ENCODE measurements around the gene TPMT.
"Not testable (repeated sequence)": the region's sequence is repeated elsewhere in the genome, so short reads cannot be mapped to it uniquely, and the experiment has no call there.

The TPMT gene

DNA sequence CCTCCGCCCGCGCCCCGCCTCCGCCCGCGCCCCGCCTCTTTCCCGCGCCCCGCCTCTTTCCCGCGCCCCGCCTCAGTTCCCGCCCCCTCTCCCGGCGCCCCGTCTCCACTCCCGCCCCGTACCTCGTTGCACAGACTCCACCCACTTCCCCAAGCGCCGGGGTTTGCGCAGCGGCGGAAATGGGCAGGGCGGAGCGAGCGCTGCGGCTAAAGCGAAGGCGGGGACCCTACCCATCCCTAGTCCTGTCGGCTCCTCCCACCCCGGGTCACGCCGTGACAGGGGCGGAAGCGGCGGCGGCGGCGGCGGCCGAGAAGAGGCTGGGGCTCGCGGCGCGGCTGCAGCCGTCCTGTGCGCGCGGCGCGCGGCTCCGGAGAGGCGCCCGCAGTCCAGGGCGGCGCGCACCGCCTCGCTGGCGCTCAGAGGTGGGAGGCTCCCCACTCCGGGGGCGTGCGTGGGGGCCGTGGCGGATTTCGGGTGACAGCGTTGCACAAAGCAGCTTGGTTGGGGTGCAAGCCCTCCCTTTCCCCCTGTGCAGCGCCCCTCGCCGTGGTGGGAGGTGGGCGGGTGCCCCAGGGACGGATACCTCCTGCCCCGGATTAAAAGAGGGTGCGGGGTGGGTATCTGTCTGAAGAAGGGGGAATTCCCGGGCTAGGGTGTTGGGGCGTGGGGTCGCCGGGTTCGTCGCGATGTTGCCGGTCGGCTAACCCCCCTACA is 430 bp upstream of the TPMT start, which contains the start of gene KDM1B:
TSS of gene KDM1B (plus strand) at position 273 of the 714 bp plus-strand sequence. CDS start 4,474 bp downstream, outside the sequence.
- peak; percentile 97 for DNase-seq

DNA sequence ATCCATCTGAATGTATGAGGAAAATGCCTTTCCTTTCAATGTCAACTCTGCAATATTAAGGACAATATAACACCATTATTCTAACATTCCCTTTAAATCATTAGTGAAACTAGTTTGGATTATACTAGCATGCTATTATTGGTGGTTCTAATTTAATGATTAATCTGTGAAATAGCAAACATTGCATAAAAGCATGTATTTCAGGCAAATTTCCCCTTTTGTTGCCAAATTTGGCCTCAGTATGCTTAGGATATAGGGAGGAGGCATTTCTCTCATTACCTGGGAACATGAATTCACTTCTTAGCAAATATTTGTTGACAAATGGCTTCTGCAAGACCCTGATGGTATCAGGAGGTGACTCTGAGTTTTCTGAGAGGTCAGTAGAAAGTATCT is 1.6 kb downstream of the TPMT start:
- DNase-seq, result no peak

DNA sequence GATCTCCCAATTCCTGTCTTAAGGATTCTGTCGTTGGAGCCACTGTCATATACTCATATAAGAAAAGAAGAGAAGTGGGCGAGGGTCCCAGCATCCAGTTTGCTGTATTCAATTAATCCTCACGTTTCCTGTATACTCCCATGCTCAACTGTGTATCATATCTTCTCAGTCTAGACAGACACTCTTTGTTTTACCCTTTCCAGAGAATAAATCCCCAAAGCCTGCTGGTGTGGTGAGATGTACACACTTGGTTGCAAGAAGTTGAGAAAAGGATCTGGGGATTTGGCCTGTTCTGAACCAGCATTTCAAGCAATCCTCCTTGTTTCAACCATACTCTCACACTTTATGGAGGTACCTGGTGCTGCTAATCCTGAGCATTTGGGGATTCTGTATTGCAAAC is 3.1 kb downstream of the TPMT start:
- DNase-seq, result no peak

DNA sequence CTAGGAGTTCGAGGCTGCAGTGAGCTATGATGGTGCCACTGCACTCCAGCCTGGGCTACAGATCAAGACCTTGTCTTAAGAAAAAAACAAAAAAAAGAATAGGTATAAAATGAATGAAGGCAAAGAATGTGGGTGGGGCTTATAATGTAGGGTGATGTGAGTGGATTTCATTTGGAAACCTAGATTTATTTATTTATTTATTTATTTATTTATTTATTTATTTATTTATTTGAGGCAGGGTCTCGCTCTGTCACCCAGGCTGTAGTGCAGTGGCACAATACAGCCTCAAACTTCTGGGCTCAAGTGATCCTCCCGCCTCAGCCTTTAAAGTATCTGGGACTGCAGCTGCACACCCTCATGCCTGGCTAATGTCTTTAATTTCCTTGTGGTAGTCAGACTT is 3.5 kb downstream of the TPMT start:
- DNase-seq, result not testable (repeated sequence)

DNA sequence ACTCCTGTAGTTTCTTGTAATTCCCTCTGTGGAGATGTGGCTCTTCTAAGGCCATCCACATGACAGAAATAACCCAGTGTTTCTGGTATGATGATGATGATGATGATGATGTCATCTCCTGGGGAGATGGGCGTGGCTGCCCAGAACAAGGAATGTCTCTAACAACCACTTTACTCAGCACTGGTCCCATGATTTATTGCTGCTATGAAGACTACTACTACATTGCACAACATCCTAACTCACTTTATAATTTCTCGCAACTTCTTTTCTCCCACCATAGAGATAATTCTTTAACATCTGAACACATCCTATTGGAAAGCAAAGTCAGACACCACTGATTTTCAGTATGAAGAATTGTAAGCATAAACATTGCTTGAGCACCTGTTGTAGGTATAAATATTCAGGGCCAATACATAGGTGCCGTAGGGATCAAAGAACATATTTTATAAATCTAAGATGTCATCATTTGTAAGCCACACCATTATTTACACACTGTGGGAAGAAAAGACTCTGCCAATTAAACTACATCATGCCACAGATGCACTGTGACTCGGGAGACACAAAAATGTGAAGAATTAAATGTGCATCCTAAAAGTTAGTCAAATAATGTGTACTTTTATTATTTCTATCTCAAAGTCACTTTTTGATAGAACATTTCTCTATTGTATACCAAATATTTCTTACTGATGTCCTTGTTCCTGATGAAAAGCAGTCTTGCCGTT is 6.4 kb downstream of the TPMT start:
- DNase-seq, result no peak

DNA sequence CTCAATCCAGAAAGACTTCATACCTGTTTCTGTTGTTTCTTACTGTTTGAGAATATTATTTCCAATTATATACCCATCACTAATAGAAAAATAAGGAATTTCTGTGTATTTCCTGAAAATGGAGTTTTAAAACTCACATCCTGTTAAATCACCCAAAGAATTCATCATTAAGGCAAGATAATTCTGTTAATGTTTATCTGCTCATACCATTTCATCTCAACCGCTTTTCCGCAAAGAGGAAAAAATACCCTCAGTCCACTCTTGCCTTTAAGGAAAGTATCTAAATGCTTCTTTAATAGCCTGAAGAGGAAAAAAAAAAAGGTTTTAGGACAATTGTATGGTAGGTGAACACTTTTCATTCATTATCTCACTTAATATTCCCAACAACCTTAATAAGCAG is 7.3 kb downstream of the TPMT start:
- no peak for DNase-seq

DNA sequence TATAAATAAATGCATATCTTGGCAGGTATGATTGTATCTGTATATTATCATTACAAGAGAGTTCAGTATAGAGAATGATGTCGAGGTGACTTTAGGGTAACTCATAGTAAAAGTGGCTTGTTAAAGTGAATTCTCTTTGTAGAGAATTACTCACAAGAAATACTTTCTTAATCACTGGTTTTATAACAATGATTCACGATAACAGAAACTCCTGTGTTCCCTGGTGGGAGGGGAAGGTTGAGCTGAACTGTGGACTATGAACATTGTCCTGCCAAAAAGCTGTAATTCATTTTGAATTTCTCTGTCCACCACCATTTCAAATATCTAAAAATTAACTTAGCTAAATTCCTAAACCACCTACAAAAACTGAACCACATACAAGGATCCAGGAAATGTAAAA is 7.7 kb downstream of the TPMT start:
- DNase-seq, result no peak

DNA sequence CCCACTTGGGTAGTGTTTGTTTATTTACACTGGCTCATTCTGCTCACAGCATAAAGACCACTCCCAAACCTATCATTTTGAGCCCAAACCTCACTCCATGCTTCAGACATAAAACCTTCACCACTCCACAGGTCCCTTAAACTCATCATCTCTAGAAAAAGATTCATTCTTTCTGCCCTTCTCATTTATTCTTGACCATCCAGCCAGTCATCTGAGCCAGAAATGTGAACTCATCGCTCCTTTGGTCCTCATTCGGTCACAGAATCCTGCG is 12.4 kb downstream of the TPMT start:
- no peak for DNase-seq

DNA sequence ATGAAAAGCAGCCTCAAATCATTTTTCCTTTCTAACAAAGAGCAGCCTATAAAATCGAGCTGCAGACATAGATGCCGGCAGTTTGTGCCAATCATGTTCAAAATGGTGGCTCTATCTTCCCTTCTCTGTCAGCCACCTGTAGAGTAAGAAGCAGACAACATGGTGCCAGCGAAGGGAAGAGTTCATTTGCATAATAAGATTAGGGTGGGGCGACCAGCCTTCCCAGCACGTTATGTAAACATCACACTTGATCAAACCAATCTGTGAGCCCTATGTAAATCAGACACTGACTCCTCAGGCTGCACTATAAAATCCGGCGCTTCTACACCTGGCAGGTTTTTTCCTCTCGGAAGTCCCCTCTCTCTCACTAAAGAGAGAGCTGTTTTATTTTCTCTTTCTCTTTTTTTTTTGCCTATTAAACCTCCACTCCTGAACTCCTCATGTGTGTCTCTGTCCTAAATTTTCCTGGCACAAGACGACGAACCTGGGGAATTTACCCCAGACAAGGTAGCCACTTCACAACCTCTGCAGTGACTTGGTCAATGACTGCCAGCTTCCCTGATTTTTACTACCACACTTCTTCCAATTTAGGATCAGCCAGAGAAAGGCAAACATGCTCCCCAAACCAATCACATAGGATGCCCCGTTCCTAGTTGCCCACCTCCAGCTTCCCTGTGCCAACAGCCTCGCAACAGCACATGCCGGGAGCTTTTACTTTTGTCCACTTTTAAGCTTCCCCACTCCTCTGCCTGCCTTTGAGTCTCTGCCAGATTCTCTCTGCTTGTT is 12.9 kb downstream of the TPMT start:
- DNase-seq, result peak; percentile 97

DNA sequence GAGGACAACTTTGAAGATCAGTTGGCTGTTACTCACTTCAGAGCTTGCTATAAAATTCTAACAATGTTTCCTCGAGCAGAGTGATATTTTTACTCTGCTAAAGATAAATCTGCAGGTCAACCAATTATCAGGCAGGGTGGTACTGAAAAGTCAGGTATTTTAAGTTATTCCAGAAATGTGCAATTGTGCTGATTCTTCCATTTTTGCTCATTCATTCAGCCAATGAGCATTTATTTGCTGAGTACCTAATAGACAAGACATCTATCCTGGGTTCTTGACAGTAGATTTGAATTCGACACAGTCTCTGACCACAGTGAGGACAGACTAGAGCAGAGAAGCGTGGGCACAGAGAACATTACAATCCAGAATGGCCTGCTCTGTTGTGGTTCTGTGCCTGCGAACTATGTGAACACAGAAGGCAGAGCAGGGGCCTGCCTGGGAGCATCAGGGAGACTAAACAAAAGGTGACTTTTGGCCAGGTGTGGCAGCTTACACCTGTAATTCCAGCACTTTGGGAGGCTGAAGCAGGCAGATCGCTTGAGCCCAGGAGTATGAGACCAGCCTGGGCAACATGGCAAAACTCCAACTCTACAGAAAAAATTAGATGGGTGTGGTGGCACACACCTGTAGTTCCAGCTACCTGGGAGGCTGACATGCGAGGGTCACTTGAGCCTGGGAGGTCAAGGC is 14.8 kb downstream of the TPMT start:
- no peak for DNase-seq

DNA sequence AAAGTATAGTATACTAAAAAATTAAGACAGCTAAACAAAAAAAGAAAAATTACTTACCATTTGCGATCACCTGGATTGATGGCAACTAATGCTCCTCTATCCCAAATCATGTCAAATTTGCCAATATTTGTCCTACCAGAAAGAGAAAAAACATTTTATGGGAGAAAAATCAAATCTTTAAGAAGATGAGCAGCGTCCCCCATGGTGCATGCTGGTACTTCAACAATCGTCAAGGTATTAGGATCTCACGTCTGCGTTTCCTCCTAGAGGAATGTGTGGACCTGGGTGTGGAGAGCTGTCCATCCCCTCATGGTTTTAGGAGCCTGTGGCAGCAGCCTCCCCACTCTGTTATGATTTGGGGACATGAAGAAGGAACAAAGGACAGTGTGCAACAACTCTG is 16.0 kb downstream of the TPMT start:
- no peak for DNase-seq

DNA sequence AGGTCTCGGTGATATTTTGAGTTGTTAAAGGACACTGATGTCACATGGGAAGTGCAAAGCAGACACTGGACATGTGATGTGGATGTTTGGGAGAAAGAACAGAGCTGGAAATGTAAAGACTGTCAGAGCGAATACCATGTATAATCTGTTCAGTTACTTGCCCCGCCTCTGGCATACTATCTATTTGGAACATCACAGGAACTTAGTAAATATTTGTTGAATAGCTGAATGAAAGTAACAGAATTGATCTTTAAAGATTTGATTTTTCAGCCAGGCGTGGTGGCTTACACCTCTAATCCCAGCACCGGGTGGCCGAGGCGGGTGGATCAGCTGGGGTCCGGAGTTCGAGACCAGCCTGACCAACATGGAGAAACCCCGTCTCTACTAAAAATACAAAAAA is 18.6 kb downstream of the TPMT start:
- no peak for DNase-seq

DNA sequence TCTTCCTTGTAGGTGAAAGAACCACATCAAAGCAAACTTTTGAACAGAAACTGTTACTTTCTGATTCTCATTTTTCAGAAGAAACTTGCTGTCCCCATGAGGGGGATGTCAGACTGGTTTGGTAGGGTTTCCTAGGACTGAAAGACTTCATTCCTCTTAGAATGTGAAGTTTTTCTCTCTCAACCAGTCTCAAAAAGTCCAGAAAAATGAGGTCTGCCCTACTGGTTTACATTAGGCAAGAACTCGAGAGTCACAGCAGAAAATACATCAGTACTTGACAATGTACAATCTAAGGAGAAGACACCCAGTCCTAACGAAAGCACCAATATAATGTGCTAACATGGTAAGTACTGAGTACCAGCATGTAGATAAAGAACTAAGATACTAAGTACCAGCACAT is 19.7 kb downstream of the TPMT start:
- DNase-seq, result no peak

DNA sequence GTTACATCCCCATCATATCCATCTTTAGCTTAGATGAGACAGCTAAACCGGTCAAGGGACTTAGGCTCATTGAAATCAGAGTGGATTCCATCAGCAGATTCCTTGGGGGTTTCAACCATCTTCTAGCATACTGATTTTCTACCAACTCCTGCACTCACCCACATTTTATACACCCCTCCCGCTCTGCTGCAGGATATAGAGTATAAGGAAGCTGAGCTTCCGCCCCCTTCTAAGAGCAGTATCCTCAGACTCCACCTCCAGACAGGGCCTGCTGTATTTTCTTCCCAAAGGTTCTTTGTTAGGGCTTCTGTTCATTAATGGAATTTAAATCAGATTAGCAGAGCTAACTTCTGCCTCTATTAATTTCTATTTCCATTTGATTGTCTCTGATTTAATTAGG is 22.5 kb downstream of the TPMT start:
- DNase-seq, result no peak

DNA sequence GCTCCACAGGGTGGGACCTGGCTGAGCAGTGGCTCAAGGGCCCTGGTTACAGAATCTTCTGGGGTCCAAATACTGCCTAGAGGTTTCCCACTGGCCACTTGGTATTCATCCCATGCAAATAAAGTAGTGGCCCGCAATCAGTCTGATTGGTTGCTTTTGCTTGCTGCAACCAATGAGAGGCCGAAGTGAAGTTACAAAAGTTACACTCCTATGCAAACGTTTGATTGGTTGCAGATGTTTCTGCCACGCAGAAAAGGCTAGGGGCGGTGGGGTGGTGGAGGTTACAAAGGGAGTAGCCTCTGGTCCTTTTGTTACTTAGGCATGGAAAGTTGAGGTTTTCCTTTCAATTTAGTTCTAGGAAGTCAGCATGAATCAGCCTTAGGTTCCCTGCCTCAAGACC is 28.8 kb downstream of the TPMT start:
- DNase-seq, result no peak

DNA sequence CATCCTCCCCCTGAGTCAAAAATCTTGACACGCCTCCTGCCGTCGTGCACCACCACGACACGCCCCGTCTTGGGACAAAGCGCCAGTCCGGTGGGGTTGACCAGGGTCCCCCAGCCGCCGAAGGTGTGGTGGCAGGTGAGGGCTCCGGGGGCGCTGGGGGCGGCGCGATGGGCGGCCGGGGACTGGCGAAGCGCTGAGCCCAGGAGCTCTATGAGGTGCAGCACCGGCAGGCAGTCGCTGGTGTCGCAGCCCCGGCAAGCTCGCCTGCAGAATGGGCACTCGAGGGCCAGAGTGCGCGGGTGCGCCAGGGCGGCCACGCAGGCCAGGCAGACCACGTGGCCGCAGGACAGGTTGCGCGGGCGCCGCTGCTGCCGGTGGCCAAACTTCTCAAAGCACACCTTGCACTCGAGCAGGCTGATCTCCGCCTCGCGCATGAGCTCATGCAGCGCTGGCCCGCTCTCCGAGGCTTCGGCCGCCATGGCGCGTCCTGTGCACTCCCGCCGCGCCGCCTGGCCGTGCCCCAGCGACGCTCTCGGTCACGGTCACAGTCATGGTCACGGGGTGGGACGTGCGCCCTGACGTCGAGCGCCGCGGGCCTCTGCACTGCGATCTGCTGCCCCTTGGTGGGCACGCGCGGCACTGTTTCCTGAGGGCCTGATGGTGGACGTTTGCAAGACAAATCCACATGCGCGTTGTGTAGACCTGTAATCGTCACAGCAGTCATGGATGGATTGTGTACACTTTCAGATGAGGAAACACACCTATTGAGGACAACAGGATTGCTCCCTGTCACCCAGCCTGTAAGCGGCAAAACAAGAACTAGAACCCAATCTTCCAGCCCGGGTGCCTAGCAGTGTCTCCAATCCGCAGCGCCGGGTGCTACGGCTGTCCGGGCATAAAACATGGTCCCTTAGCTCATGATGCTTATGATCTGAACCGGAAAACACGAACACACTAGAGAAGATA is 32.5 kb downstream of the TPMT start, which contains the start of gene NHLRC1:
TSS of gene NHLRC1 (minus strand) at position 550 of the 966 bp plus-strand sequence. CDS start at position 479, 71 bp downstream.
- peak; percentile 87 for DNase-seq

DNA sequence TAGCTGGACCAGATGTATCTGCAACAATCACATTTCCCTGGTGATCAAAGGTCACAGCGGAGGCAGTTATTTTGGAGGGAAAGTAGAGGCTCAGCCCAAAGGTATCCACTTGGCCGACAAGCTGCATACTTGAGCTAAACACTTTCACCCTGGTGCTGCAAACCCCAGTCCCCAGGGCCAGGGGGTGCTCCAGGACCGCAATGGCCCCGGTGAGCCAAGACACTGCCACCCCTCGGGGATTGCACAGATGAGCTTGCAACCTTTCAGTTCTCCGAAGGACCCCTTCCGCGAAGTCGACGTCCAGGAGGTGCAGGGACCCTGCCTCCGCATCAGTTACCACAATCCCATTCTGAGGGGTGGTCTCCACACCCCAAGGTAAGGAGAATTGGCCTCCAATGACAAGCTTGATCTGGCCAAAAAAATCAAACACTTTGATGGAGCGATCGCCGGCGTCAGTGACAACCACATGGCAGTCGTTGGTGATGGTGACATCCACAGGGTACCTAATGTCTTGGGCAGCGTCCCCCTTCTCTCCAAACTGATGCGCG is 33.2 kb downstream of the TPMT start:
- no peak for DNase-seq

DNA sequence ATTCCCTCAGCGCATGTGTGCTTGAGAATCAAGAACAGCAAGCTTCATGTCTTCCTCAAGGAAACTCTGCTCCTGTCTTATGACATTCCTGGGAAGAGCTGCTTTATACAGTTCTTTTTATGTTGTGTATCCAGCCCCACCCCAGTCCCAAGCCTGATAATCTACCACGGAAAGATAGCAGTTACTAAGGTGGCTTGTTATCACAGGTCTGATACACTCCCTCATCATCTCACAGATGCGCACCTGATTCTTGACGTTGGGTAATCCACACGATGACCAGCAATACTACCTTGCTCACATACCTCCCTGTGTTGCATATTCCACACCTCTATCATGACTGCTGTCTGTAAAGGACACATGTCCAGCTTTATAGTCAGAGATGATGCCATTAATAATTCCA is 35.6 kb downstream of the TPMT start:
- DNase-seq, result no peak

DNA sequence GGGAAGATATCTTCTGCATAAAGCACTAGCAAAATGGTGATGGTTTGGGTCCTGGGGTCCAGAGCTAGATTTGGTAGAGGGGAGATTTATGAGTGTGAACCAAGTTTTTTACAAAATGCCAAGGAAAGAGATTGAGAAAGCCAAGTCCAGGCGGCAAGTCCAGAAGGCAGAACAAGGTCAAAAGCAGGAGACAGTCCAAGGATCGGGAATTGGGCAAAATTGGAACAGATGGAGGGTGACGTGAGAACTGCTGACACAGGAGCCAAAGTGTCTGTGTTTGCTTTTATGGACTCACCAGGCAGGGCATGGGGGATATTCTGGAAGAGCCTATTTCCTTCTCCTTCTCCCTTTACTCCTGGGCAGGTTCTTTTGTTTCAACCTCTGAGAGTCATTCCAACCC is 36.5 kb downstream of the TPMT start:
- peak; percentile 63 for DNase-seq

DNA sequence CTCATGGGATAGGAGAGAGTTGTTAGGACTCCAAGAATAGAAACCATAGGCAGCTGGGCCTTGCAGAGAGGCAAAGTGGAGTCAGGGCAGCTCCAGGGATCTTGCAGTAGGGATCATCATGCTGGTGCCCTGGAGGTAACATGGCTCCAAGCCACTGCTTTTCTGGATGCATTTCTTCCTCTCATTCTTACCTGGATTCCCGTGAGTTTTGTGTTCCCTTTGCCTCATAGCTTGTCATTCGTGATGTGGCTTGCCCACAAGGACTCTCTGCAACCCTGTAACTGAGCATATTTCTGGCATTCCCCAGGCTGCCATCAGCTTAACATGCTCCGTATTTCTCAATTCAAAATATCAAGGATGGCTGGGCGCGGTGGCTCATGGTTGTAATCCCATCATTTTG is 37.7 kb downstream of the TPMT start:
- DNase-seq, result no peak

DNA sequence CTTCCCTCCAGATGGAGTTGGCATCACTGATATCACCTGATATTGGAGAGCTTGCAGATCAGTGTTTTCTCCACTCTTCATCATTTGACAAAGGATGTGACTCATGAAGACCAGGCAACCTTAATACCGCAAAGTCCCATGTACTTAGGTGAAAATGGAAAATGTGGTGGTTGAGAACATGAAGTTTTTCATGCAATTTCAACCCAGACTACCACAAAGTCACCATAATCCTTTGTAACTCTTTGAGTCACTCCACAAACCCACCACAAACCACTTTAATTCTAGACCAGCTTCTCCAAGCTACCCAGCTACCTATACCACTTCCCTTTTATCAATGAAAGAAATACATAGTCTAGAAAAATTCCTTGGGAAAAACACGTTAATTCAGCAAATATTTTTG is 39.5 kb downstream of the TPMT start:
- no peak for DNase-seq

DNA sequence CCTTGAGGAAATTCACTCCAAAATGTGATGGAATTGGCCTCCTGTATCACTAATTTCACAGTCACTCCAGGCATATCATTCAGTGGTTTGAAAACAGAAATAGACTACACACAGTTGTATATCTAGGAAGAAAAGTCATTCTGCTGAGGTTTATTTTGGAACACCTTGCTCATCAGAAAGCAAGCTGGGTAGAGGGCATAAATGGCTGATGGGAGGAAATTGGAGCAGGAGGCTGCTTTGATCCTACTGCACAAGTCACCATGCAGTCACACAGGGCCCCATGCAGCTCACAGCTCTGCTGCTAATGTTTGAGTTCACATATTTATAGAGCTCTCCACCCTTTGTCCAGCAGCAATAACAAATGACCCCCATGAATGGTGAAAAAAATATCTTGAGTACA is 44.7 kb downstream of the TPMT start:
- DNase-seq, result no peak

All from NCI-H2029 treated with DMSO at 0.1 percent for 48 hours (cell line).